HL-60 (cell line): ENCODE measurements around the gene DMBT1.

Experiments
- DNase-seq, 2 experiments: peaks; one replicate each; pipeline ENCODE4 v3.0.0-alpha.2; 2010 to 2020; ENCODE audit warnings: low read depth in 1 of 2, low spot score in 1 of 2
- H3K27ac ChIP-seq: fragments of 250-450 bp; sonication (Bioruptor Pico); replicated peaks from 2 replicates; pipeline ENCODE4 v1.5.1; 2020; ENCODE audit warnings: mild to moderate bottlenecking, moderate library complexity
- H3K27me3 ChIP-seq: fragments of 250-450 bp; sonication (Bioruptor Pico); 2 replicates; pipeline ENCODE4 v1.5.1; 2021; ENCODE audit warnings: mild to moderate bottlenecking, moderate library complexity; ENCODE audit not compliant: insufficient read depth, poor library complexity, severe bottlenecking
- H3K4me3 ChIP-seq: replicated peaks from 2 replicates; pipeline ENCODE4 v1.5.1; 2011; ENCODE audit warnings: mild to moderate bottlenecking, control low read depth, low read length; ENCODE audit not compliant: insufficient read depth
- GABPA ChIP-seq: IDR thresholded peaks from 2 replicates; pipeline ENCODE4 v1.6.1; 2012; ENCODE audit warnings: low read depth
- POLR2AphosphoS5 ChIP-seq: IDR thresholded peaks from 2 replicates; pipeline ENCODE4 v1.6.1; 2012; ENCODE audit warnings: low read depth
- SPI1 ChIP-seq: IDR thresholded peaks from 2 replicates; pipeline ENCODE4 v1.6.1; 2012; ENCODE audit warnings: low read depth, mild to moderate bottlenecking, borderline replicate concordance
- TF ChIP-seq, protein P1 (sequence below): IDR thresholded peaks from one replicate; pipeline ENCODE4 v1.5.1; 2011; ENCODE audit warnings: low read length, control low read depth, inconsistent platforms; ENCODE audit not compliant: insufficient read depth
- TF ChIP-seq, protein P2 (sequence below): IDR thresholded peaks from 2 replicates; pipeline ENCODE4 v1.6.1; 2012; ENCODE audit warnings: low read depth; ENCODE audit not compliant: insufficient replicate concordance

Gene DMBT1

DNA sequence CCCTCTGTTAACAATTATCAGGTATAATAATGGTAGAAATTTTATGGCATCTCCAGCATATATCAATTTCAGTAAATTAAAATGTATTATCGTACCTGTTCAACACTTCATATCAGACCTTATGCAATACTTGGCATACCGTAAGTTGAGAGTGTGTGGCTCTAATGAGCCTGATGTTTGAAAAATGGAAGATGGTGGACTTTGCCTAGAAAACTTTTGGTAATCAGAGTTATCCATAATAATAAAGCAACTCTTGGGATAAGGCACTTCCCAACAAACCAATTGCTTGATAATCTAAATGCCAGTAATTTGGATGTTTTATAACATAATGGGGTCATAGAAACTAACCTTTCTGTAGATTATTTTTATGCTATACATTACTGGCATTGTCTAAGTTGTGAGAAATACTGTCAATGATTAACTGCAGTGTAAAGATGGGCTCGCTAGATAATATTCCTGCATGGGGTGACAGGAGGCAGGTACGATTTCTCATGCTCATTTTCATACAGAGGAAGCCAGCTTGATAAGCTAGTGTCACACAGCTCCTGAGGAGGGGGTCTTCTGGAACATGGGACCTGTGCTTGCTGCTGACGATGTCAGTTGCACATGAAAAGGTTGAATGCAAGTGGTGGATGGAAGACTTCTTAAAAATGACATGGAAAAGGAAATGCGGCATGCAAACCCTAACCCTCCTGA, 27.8 kb upstream of the DMBT1 start:
- no peak overlapping the region for H3K27ac ChIP-seq
- DNase-seq = no peak

DNA sequence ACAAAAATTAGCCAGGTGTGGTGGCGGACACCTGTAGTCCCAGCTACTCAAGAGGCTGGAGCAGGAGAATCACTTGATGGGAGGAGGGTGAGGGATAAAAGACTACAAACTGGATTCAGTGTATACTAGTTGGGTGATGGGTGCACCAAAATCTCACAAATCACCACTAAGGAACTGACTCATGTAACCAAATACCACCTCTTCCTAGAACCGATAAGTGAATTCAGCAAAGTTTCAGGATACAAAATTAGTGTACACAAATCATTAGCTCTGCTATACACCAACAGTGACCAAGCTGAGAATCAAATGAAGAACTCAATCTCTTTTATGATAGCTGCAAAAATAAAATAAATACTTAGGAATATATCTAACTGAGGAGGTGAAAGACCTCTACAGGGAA, 23.0 kb upstream of the DMBT1 start:
- no peaks in the 10 kb centered on the region for H3K27me3 ChIP-seq
- TF ChIP-seq, protein P1, sequence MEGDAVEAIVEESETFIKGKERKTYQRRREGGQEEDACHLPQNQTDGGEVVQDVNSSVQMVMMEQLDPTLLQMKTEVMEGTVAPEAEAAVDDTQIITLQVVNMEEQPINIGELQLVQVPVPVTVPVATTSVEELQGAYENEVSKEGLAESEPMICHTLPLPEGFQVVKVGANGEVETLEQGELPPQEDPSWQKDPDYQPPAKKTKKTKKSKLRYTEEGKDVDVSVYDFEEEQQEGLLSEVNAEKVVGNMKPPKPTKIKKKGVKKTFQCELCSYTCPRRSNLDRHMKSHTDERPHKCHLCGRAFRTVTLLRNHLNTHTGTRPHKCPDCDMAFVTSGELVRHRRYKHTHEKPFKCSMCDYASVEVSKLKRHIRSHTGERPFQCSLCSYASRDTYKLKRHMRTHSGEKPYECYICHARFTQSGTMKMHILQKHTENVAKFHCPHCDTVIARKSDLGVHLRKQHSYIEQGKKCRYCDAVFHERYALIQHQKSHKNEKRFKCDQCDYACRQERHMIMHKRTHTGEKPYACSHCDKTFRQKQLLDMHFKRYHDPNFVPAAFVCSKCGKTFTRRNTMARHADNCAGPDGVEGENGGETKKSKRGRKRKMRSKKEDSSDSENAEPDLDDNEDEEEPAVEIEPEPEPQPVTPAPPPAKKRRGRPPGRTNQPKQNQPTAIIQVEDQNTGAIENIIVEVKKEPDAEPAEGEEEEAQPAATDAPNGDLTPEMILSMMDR = no peak
- TF ChIP-seq POLR2AphosphoS5 (no peak), SPI1 (no peak), GABPA (no peak)
- TF ChIP-seq, protein P2, sequence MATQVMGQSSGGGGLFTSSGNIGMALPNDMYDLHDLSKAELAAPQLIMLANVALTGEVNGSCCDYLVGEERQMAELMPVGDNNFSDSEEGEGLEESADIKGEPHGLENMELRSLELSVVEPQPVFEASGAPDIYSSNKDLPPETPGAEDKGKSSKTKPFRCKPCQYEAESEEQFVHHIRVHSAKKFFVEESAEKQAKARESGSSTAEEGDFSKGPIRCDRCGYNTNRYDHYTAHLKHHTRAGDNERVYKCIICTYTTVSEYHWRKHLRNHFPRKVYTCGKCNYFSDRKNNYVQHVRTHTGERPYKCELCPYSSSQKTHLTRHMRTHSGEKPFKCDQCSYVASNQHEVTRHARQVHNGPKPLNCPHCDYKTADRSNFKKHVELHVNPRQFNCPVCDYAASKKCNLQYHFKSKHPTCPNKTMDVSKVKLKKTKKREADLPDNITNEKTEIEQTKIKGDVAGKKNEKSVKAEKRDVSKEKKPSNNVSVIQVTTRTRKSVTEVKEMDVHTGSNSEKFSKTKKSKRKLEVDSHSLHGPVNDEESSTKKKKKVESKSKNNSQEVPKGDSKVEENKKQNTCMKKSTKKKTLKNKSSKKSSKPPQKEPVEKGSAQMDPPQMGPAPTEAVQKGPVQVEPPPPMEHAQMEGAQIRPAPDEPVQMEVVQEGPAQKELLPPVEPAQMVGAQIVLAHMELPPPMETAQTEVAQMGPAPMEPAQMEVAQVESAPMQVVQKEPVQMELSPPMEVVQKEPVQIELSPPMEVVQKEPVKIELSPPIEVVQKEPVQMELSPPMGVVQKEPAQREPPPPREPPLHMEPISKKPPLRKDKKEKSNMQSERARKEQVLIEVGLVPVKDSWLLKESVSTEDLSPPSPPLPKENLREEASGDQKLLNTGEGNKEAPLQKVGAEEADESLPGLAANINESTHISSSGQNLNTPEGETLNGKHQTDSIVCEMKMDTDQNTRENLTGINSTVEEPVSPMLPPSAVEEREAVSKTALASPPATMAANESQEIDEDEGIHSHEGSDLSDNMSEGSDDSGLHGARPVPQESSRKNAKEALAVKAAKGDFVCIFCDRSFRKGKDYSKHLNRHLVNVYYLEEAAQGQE = no peak
- H3K27ac ChIP-seq = no peak overlapping the region
- no peak for DNase-seq
- H3K4me3 ChIP-seq = no peak overlapping the region

More for the DNA sequence above, 27.8 kb upstream of the DMBT1 start:
- Histone ChIP-seq H3K27me3 (no peaks in the 10 kb centered on the region), H3K4me3 (no peak overlapping the region)
- TF ChIP-seq, protein P2 = no peak
- no peak for TF ChIP-seq GABPA
- no peak for TF ChIP-seq POLR2AphosphoS5
- TF ChIP-seq SPI1 = no peak
- TF ChIP-seq, protein P1 = no peak

DNA sequence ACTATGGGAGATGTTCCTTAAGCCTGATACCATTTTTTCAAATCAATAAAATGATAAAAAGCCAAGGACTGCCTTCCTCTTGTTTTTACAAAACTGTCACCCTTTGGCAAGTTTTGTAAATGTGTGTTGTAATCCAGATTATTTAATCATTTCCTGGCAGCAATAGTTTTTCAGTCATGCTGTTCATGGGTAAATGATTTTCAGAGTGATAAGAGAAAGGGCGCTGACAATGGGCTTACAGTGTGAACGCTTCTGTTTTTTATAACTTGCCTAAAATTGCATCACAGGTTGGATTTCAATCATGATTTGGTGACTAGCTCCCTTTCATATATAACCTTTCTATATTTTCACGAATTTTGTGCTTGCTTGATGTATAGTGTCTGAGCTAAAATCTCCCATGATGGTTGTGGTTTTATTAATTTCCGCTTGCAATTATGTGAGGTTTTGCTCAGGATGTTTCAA, 19.0 kb upstream of the DMBT1 start:
- Histone ChIP-seq H3K4me3 (no peak overlapping the region), H3K27me3 (no peaks in the 10 kb centered on the region), H3K27ac (peak overlapping the region; percentile 6; the same call in 1 of the 2 replicates)
- DNase-seq = peak in 1 of 2 experiments; percentile 18
- TF ChIP-seq GABPA (no peak), SPI1 (no peak), POLR2AphosphoS5 (no peak)
- TF ChIP-seq, protein P2 = no peak
- TF ChIP-seq, protein P1 = no peak
